GM19467 (cell line): Measurements from ENCODE around the gene TELO2.
A peak's percentile ranks its signal among the peaks of the same experiment; 100 is the strongest.
"Not testable (repeated sequence)": the region's sequence is repeated elsewhere in the genome, so short reads cannot be mapped to it uniquely, and the experiment has no call there.

Source experiments
- ATAC-seq: cut with Tn5 transposase; IDR thresholded peaks from one replicate; pipeline ENCODE4 v1.9.1; 2021; ENCODE audit warnings: mild to moderate bottlenecking, moderate library complexity; ENCODE audit not compliant: unreplicated experiment

Gene TELO2

GRCh38 chr16:1457489-1458245, 35.5 kb upstream of the TELO2 start:
- ATAC-seq, result no peak

GRCh38 chr16:1458336-1458976, 34.7 kb upstream of the TELO2 start:
- ATAC-seq, result no peak

- no peak for ATAC-seq
These were observed 34.2 kb upstream of the TELO2 start for GRCh38 chr16:1458977-1459341.

- ATAC-seq, result no peak
These were observed 33.2 kb upstream of the TELO2 start for GRCh38 chr16:1459967-1460366.

- no peak for ATAC-seq
These were observed 32.5 kb upstream of the TELO2 start for GRCh38 chr16:1460602-1461138.

- ATAC-seq, result no peak
These were observed 32.0 kb upstream of the TELO2 start for GRCh38 chr16:1461146-1461545.

GRCh38 chr16:1464196-1464893, 28.8 kb upstream of the TELO2 start:
- no peak for ATAC-seq

- no peak for ATAC-seq
These were observed 28.1 kb upstream of the TELO2 start for GRCh38 chr16:1464894-1465566.

GRCh38 chr16:1465567-1465915, 27.6 kb upstream of the TELO2 start:
- no peak for ATAC-seq

- ATAC-seq, result no peak
These were observed 27.1 kb upstream of the TELO2 start for GRCh38 chr16:1466054-1466453.

GRCh38 chr16:1466968-1467521, 26.1 kb upstream of the TELO2 start:
- ATAC-seq, result no peak

GRCh38 chr16:1468426-1468810, 24.7 kb upstream of the TELO2 start:
- no peak for ATAC-seq

- not testable (repeated sequence) for ATAC-seq
These were observed 24.0 kb upstream of the TELO2 start for GRCh38 chr16:1469141-1469540.

- no peak for ATAC-seq
These were observed 23.4 kb upstream of the TELO2 start for GRCh38 chr16:1469693-1470201.

- no peak for ATAC-seq
These were observed 22.5 kb upstream of the TELO2 start for GRCh38 chr16:1470481-1471251.

- no peak for ATAC-seq
These were observed 21.5 kb upstream of the TELO2 start for GRCh38 chr16:1471569-1472194.

- ATAC-seq, result no peak
These were observed 20.2 kb upstream of the TELO2 start for GRCh38 chr16:1472974-1473373.

- peak; percentile 7 for ATAC-seq
These were observed 18.9 kb upstream of the TELO2 start for GRCh38 chr16:1474082-1474795.
